B cell (primary cell): Measurements from ENCODE around the gene WNT16.

Source experiments
- CTCF ChIP-seq: fragments of 200-600 bp; IDR thresholded peaks from one replicate; pipeline ENCODE4 v1.8.0; 2022; ENCODE audit warnings: antibody characterized with exemption, mild to moderate bottlenecking
- EZH2 ChIP-seq: IDR thresholded peaks from 2 replicates; pipeline ENCODE4 v1.6.1; 2012; ENCODE audit warnings: borderline replicate concordance, low read depth, mild to moderate bottlenecking, moderate library complexity, low read length; ENCODE audit not compliant: insufficient read depth, poor library complexity, severe bottlenecking

- TF ChIP-seq CTCF (no peak), EZH2 (no peak)
Observed at GRCh38 chr7:121294448-121294992, 34.3 kb upstream of the WNT16 start.
